Measurements from ENCODE around the gene SURF4. TPM values are rescaled to one million over a fixed set of nuclear protein-coding genes. Genes with fewer than 3 reads are reported as not detected.

SURF4 gene
- total and polyA plus RNA-seq, 2 donors (not counting 1 experiment from before 2014, with no cell fraction given), result 34.7 to 43.8 TPM

DNA sequence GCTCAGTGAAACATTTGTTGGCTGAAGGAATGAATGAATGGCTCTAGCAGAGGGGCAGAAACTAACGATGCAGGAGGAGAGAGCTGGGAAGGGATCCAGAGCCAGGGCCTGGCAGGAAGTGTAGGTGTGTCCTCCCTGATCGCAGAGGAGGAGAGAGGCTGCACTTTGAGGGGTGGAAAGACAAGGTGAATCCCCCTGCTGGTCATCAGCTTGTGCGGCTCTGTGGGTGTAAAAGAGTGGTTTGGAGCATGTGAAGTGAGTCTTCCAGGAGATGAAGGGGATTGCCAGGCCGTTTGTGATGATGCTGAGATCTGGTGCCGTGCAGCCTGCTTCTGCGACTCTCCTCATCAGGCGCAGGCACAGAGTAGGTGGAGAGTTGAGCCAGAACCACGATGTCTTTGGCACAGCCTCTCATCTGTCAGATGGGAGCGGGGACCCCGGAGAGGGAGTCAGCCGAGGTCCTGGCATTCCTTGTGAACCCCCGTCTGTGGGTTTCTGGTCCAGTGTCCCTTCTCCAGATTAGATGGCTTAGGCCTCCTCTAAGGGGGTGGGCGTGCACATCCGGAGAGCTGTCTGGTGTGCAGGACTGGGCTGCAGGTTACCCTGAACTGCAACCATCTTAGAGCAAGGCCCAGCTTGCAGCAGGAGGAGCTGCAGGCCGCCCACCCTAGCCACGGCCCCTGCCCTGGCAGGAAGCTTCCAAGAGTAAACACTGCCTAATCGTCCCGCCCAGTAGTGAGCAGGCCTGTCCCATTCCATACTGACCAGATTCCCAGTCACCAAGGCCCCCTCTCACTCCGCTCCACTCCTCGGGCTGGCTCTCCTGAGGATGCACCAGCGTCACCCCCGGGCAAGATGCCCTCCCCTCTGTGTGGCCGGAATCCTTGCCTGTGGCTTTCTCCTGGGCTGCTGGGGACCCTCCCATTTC, 46.0 kb upstream of the SURF4 start, which contains the start of gene ADAMTS13:
ADAMTS13 (plus strand) TSS at position 753 of the 928 bp plus-strand sequence; CDS start at position 830, 77 bp downstream.
- Histone ChIP-seq H4K20me1 (ENCODE audit: control insufficient read depth, insufficient read depth, low read length, poor library complexity, severe bottlenecking) (peaks cover 3% of the 10 kb centered on the region), H3K4me2 (replicated peaks; ENCODE audit: low read depth, low read length, poor library complexity, severe bottlenecking) (no peak within 1 kb of the TSS), H3K4me3 (ENCODE audit: control extremely low read depth in 1 of 5, extremely low read depth in 1 of 5, insufficient read depth in 1 of 5, low read depth in 2 of 5, low read length in 4 of 5) (no peak within 1 kb of the TSS), H3K36me3 (replicated peaks in 1 of 2; ENCODE audit: control extremely low read depth in 1 of 2, control insufficient read depth in 1 of 2, extremely low read depth in 1 of 2, insufficient read depth in 2 of 2, low read length in 1 of 2) (no peaks in the 10 kb centered on the region), H3K79me2 (ENCODE audit: control insufficient read depth, insufficient read depth, low read length) (peaks cover 9% of the 10 kb centered on the region), H3K27me3 (replicated peaks in 1 of 4; ENCODE audit: control extremely low read depth in 1 of 4, control insufficient read depth in 3 of 4, insufficient read depth in 4 of 4, low read length in 3 of 4) (peaks cover 0 to 7% (median 2%) of the 10 kb centered on the region in 4 experiments), H3K4me1 (ENCODE audit: control insufficient read depth in 2 of 2, insufficient read depth in 2 of 2, low read length in 2 of 2) (peaks cover 19 to 44% of the 10 kb centered on the region in 2 donors), H3K27ac (ENCODE audit: low read length in 2 of 2) (peak within 1 kb of the TSS; percentile 80 to 95), H2AFZ (ENCODE audit: insufficient read depth, low read depth, low read length, poor library complexity, severe bottlenecking) (peak within 1 kb of the TSS; percentile 52), H3K9me3 (ENCODE audit: control extremely low read depth in 1 of 3, control insufficient read depth in 2 of 3, insufficient read depth in 1 of 3, low read length in 2 of 3) (peaks cover 0 to 7% (median 0%) of the 10 kb centered on the region in 3 donors), H3K9ac (ENCODE audit: low read length) (no peak within 1 kb of the TSS)
- POLR2A ChIA-PET, result interaction anchor here (0.6 kb wide), 1 partner anchor 102 kb away, joined by 5 read pairs; no protein-coding TSS in a partner anchor
- ATAC-seq (ENCODE audit: low read depth), result no peak
- DNase-seq, result peak; percentile 58
- peak within 1 kb of the TSS; percentile 94 for H3K27ac Mint-ChIP-seq
- peaks cover 4% of the 10 kb centered on the region for H3K9me3 Mint-ChIP-seq (ENCODE audit: insufficient read depth)
- H3K4me1 Mint-ChIP-seq, result peaks cover 40% of the 10 kb centered on the region
- TF ChIP-seq EZH2 (IDR thresholded peaks at IDR 0.05; ENCODE audit: borderline replicate concordance, insufficient read depth, low read depth, low read length, poor library complexity, severe bottlenecking), result no peak
- TF ChIP-seq, protein P1, sequence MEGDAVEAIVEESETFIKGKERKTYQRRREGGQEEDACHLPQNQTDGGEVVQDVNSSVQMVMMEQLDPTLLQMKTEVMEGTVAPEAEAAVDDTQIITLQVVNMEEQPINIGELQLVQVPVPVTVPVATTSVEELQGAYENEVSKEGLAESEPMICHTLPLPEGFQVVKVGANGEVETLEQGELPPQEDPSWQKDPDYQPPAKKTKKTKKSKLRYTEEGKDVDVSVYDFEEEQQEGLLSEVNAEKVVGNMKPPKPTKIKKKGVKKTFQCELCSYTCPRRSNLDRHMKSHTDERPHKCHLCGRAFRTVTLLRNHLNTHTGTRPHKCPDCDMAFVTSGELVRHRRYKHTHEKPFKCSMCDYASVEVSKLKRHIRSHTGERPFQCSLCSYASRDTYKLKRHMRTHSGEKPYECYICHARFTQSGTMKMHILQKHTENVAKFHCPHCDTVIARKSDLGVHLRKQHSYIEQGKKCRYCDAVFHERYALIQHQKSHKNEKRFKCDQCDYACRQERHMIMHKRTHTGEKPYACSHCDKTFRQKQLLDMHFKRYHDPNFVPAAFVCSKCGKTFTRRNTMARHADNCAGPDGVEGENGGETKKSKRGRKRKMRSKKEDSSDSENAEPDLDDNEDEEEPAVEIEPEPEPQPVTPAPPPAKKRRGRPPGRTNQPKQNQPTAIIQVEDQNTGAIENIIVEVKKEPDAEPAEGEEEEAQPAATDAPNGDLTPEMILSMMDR (IDR thresholded peaks at IDR 0.05), result no peak
- H3K27me3 Mint-ChIP-seq, result peaks cover 3% of the 10 kb centered on the region
- H3K4me3 Mint-ChIP-seq, result peak within 1 kb of the TSS; percentile 5
- WGBS (ENCODE audit: insufficient coverage), result 77% methylated on average over 23 of the region's 23 CpGs
- intact Hi-C loops (cut with micrococcal nuclease), result loop anchor here (2.0 kb wide), 1 partner anchor 45 kb away; the partner anchor contains the start of genes STKLD1 and SURF4
- CTCF ChIA-PET, result interaction anchor here (1.0 to 1.2 kb wide), 3 partner anchors 25 to 236 kb away, joined by 3 to 4 read pairs (median 3); partner anchors contain the start of gene CACFD1
